Stimulated activated CD4-positive, alpha-beta T cell treated with anti-CD3 and anti-CD28 coated beads, Interleukin-4, amount 100 ng/mL, for 1 hour (primary cell): ENCODE data around the gene FASN.

Source experiments
- DNase-seq: peaks from one replicate; pipeline ENCODE4 v3.0.0-alpha.2; 2020

Gene FASN

GRCh38 chr17:82117139-82118090 is 19.4 kb upstream of the FASN start:
- DNase-seq = no peak

GRCh38 chr17:82116246-82116645 is 18.2 kb upstream of the FASN start:
- DNase-seq = no peak

GRCh38 chr17:82114872-82115271 is 16.8 kb upstream of the FASN start:
- no peak for DNase-seq

- no peak for DNase-seq
These were observed 16.4 kb upstream of the FASN start for GRCh38 chr17:82114447-82114846.

GRCh38 chr17:82113941-82114340 is 15.9 kb upstream of the FASN start:
- DNase-seq = no peak

- DNase-seq = no peak
These were observed 15.4 kb upstream of the FASN start for GRCh38 chr17:82113422-82113821.

- DNase-seq = no peak
These were observed 14.9 kb upstream of the FASN start for GRCh38 chr17:82112914-82113311.

GRCh38 chr17:82112181-82112913 is 14.3 kb upstream of the FASN start:
- DNase-seq = no peak

- no peak for DNase-seq
These were observed 12.3 kb upstream of the FASN start for GRCh38 chr17:82110298-82110697.

GRCh38 chr17:82108961-82109475 is 11.0 kb upstream of the FASN start:
- DNase-seq = no peak

GRCh38 chr17:82108496-82108945 is 10.5 kb upstream of the FASN start:
- DNase-seq = no peak

GRCh38 chr17:82108038-82108437 is 10.0 kb upstream of the FASN start:
- DNase-seq = no peak

- DNase-seq = no peak
These were observed 9.4 kb upstream of the FASN start for GRCh38 chr17:82107341-82107860.

- no peak for DNase-seq
These were observed 8.8 kb upstream of the FASN start for GRCh38 chr17:82106688-82107305.

GRCh38 chr17:82105882-82106687 is 8.0 kb upstream of the FASN start:
- DNase-seq = peak; percentile 59

GRCh38 chr17:82105417-82105881 is 7.4 kb upstream of the FASN start:
- DNase-seq = no peak

- DNase-seq = no peak
These were observed 6.9 kb upstream of the FASN start for GRCh38 chr17:82104797-82105416.

GRCh38 chr17:82103553-82104451 is 5.8 kb upstream of the FASN start:
- DNase-seq = no peak

- DNase-seq = no peak
These were observed 4.0 kb upstream of the FASN start for GRCh38 chr17:82101767-82102679.
